ENCODE results near the gene OCLN. TPM values are rescaled to one million over a fixed set of nuclear protein-coding genes. Genes with fewer than 3 reads are reported as not detected.
"Not testable (repeated sequence)": the region's sequence is repeated elsewhere in the genome, so short reads cannot be mapped to it uniquely, and the experiment has no call there.

Gene OCLN
- total and polyA plus RNA-seq, 5 donors from 2014 or later: 0.06 to 1.4 (median 0.09) TPM; not detected in 1

DNA sequence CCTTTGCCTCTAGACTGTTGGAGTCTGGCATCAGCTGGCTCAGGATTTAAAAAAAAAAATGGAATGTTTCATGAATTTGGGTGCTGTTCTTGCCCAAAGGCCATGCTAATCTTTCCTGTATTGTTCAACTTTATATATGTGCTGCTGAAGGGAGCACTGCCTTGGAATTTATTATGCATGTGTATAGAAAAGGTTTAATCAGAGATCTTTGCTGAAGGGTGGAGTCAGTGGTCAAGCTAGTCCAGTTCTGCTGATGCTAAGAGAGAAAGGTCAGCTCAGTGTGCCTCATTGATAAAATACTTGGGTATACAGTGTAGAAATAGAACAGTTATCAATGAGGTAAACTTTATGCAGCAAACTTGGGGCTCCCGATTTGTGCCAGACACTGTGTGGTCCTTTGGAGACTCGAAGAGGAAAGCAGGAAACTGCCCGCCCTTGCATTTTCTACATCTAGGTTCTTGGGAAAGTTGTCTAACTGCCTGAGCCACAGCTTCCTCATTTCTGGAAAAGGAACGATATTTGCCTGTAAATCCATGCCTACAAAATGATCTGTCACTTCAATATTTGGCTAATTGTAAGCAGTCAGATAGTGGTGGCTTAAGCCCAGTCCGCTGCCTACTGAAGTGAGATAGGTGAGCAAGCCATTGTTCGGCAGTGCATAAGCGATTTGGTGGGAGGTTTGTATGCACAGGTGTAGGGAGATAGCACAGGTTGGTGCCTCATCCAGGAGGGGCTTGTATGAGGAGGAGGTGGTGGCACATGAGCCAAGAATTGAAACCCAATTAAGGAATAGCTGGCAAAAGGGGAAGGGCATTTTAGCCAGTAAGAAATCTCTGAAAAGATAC, 38.2 kb downstream of the OCLN start:
- ATAC-seq (ENCODE audit: low read depth in 2 of 2): no peak
- H3K36me3 Mint-ChIP-seq: no peaks in the 10 kb centered on the region
- no peak overlapping the region for H3K4me3 Mint-ChIP-seq
- H3K27me3 ChIP-seq (ENCODE audit: control insufficient read depth, insufficient read depth, low read length): peaks cover 2% of the 10 kb centered on the region
- no peaks in the 10 kb centered on the region for H3K36me3 ChIP-seq (ENCODE audit: control insufficient read depth, insufficient read depth, low read length)
- peaks cover 27% of the 10 kb centered on the region for H3K27me3 Mint-ChIP-seq
- no peak overlapping the region for H3K27ac Mint-ChIP-seq
- no peaks in the 10 kb centered on the region for H3K9me3 ChIP-seq (ENCODE audit: control insufficient read depth in 2 of 2, low read length in 2 of 2)
- H3K9me3 Mint-ChIP-seq: peaks cover 0 to 1% (median 0%) of the 10 kb centered on the region in 7 donors
- H3K4me1 ChIP-seq (ENCODE audit: control insufficient read depth, insufficient read depth, low read length, poor library complexity, severe bottlenecking): no peaks in the 10 kb centered on the region
- H3K4me1 Mint-ChIP-seq: no peaks in the 10 kb centered on the region
- H3K27ac ChIP-seq (ENCODE audit: insufficient read depth, low read length, poor library complexity, severe bottlenecking): no peak overlapping the region
- H3K4me3 ChIP-seq (ENCODE audit: low read depth, low read length): no peak overlapping the region
- no peak for DNase-seq

DNA sequence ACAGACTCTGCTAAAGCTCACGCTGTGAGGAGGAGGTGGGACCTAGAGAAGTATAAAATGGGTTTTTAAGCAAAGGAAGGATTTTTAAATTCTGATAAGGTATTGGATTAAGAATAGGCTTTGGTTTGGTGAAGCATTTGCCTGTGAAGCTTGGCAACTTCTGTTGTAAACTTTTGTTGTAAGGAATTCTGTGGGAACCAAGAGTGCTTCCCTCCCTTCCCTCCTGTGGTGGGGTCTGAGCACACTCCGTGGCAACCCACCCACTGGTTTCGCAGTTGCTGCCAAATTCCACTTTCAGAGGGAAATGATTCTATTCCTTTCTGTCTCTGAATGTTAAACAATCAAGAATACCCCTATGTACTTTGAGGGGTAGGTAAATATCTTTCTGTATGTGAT, 38.8 kb downstream of the OCLN start:
- Mint-ChIP-seq H3K36me3 (no peaks in the 10 kb centered on the region), H3K27me3 (peaks cover 25% of the 10 kb centered on the region), H3K4me1 (no peaks in the 10 kb centered on the region), H3K4me3 (no peak overlapping the region), H3K27ac (no peak overlapping the region), H3K9me3 (peaks cover 0 to 1% (median 0%) of the 10 kb centered on the region in 7 donors)
- Histone ChIP-seq H3K9me3 (ENCODE audit: control insufficient read depth in 2 of 2, low read length in 2 of 2) (no peaks in the 10 kb centered on the region), H3K4me3 (ENCODE audit: low read depth, low read length) (no peak overlapping the region), H3K4me1 (ENCODE audit: control insufficient read depth, insufficient read depth, low read length, poor library complexity, severe bottlenecking) (no peaks in the 10 kb centered on the region), H3K27ac (ENCODE audit: insufficient read depth, low read length, poor library complexity, severe bottlenecking) (no peak overlapping the region), H3K27me3 (ENCODE audit: control insufficient read depth, insufficient read depth, low read length) (no peaks in the 10 kb centered on the region), H3K36me3 (ENCODE audit: control insufficient read depth, insufficient read depth, low read length) (no peaks in the 10 kb centered on the region)
- ATAC-seq (ENCODE audit: low read depth in 2 of 2) (no peak), DNase-seq (no peak)

DNA sequence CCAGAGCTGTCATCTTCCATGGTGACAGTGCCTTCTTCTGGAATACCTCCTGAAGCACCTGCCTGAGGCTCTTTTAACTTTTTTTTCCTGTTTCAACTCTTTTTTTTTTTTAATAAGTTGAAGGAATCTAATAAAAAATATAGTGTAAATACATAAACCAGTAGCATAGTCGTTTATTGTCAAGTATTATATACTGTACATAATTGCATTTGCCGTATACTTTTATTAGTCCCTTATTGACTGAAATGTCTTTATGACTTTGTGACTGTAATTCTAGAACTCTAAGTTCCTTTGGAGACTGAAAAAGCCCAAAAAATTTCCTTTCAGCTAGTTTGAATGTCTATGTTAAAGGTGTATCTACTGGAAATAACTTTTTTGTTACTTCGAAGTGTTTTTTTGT, 45.3 kb downstream of the OCLN start:
- not testable (repeated sequence) for H3K9me3 ChIP-seq (ENCODE audit: control insufficient read depth in 2 of 2, low read length in 2 of 2); H3K36me3 ChIP-seq (ENCODE audit: control insufficient read depth, insufficient read depth, low read length); H3K27ac ChIP-seq (ENCODE audit: insufficient read depth, low read length, poor library complexity, severe bottlenecking); H3K4me3 Mint-ChIP-seq; H3K4me1 ChIP-seq (ENCODE audit: control insufficient read depth, insufficient read depth, low read length, poor library complexity, severe bottlenecking); H3K9me3 Mint-ChIP-seq; H3K27me3 ChIP-seq (ENCODE audit: control insufficient read depth, insufficient read depth, low read length); H3K36me3 Mint-ChIP-seq; H3K4me1 Mint-ChIP-seq; H3K27me3 Mint-ChIP-seq; H3K27ac Mint-ChIP-seq; H3K4me3 ChIP-seq (ENCODE audit: low read depth, low read length); DNase-seq; ATAC-seq (ENCODE audit: low read depth in 2 of 2)

DNA sequence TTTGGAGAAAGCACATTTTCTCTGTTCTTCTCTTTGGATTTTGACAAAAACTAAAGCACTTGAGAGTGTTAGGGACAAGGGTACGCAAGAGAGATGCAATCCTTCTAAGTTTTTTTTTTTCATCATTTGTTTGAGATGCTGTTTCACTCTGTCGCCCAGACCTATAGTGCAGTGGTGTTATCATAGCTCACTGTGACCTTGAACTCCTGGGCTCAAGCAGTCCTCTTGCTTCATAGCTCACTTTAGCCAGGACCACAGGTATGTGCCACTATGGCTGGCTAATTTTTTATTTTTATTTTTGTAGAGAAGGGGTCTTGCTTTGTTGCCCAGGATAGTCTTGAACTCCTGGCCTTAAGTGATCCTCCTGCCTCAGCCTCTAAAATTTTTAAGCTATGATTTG, 46.1 kb downstream of the OCLN start:
- H3K27me3 Mint-ChIP-seq; H3K27ac ChIP-seq (ENCODE audit: insufficient read depth, low read length, poor library complexity, severe bottlenecking); H3K4me1 ChIP-seq (ENCODE audit: control insufficient read depth, insufficient read depth, low read length, poor library complexity, severe bottlenecking); DNase-seq; H3K27ac Mint-ChIP-seq; H3K9me3 ChIP-seq (ENCODE audit: control insufficient read depth in 2 of 2, low read length in 2 of 2); H3K4me1 Mint-ChIP-seq; H3K36me3 ChIP-seq (ENCODE audit: control insufficient read depth, insufficient read depth, low read length); H3K36me3 Mint-ChIP-seq; ATAC-seq (ENCODE audit: low read depth in 2 of 2); H3K9me3 Mint-ChIP-seq; H3K4me3 ChIP-seq (ENCODE audit: low read depth, low read length); H3K27me3 ChIP-seq (ENCODE audit: control insufficient read depth, insufficient read depth, low read length); H3K4me3 Mint-ChIP-seq: not testable (repeated sequence)

DNA sequence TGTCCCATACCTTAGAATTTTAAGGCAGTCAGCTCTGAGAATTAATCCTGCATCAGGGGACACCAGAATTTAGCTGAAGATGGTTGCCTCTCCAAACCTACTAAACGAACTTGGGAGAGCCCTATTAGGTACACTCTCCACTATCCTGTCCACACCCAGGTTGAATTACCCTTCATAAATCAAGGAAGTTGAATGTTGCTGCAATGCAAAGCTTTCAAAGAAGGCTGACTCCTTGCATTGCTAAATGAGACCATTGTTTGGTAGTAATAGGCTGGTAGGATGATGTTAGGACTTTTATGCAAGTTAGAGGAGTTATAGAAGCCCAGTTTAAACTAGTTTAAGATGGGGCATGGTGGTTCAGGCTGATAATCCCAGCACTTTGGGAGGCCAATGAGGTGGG, 48.8 kb downstream of the OCLN start:
- H3K4me1 Mint-ChIP-seq; H3K4me3 Mint-ChIP-seq; H3K9me3 Mint-ChIP-seq; H3K27me3 Mint-ChIP-seq; H3K4me1 ChIP-seq (ENCODE audit: control insufficient read depth, insufficient read depth, low read length, poor library complexity, severe bottlenecking); H3K36me3 ChIP-seq (ENCODE audit: control insufficient read depth, insufficient read depth, low read length); ATAC-seq (ENCODE audit: low read depth in 2 of 2); H3K27ac ChIP-seq (ENCODE audit: insufficient read depth, low read length, poor library complexity, severe bottlenecking); H3K36me3 Mint-ChIP-seq; H3K9me3 ChIP-seq (ENCODE audit: control insufficient read depth in 2 of 2, low read length in 2 of 2); H3K27ac Mint-ChIP-seq; H3K4me3 ChIP-seq (ENCODE audit: low read depth, low read length); H3K27me3 ChIP-seq (ENCODE audit: control insufficient read depth, insufficient read depth, low read length); DNase-seq: not testable (repeated sequence)

DNA sequence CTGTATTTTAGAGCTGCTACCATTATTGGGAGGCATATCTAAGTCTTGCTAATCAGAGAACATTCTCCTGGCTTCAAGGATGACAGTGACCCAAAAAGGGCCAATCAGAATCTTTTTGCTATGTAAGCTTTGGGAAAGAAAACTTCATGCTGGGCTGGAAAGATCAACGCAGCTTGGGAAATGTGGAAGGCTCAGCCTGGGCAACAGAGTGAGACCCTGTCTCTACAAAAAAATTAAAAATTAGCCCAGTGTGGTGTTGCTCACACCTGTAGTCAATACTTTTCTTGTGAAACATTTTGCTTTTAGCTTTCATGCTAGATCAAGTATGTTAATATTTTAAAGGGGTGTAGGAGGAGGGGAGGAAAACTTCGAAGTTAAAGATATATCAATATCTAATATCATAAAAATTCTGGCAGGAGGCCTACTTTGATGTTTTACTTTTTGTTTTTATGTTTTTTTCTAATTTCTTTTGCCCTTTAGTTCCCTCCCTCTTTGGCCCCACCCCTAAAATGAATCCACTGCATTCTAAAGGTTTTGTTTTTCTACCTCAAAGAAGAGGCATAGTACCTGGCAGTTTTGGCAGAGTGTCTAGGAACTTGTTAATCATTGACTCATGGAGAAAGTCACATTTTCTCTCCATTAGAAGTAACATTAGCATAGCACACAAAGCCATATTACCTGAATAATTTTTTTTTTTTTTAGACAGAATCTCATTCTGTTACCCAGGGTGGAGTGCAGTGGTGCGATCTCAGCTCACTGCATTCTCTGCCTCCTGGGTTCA, 50.4 kb downstream of the OCLN start:
- H3K36me3 Mint-ChIP-seq; H3K27ac Mint-ChIP-seq; H3K27me3 ChIP-seq (ENCODE audit: control insufficient read depth, insufficient read depth, low read length); ATAC-seq (ENCODE audit: low read depth in 2 of 2); H3K4me3 Mint-ChIP-seq; H3K27me3 Mint-ChIP-seq; H3K4me1 ChIP-seq (ENCODE audit: control insufficient read depth, insufficient read depth, low read length, poor library complexity, severe bottlenecking); H3K36me3 ChIP-seq (ENCODE audit: control insufficient read depth, insufficient read depth, low read length); H3K9me3 ChIP-seq (ENCODE audit: control insufficient read depth in 2 of 2, low read length in 2 of 2); DNase-seq; H3K27ac ChIP-seq (ENCODE audit: insufficient read depth, low read length, poor library complexity, severe bottlenecking); H3K9me3 Mint-ChIP-seq; H3K4me1 Mint-ChIP-seq; H3K4me3 ChIP-seq (ENCODE audit: low read depth, low read length): not testable (repeated sequence)

DNA sequence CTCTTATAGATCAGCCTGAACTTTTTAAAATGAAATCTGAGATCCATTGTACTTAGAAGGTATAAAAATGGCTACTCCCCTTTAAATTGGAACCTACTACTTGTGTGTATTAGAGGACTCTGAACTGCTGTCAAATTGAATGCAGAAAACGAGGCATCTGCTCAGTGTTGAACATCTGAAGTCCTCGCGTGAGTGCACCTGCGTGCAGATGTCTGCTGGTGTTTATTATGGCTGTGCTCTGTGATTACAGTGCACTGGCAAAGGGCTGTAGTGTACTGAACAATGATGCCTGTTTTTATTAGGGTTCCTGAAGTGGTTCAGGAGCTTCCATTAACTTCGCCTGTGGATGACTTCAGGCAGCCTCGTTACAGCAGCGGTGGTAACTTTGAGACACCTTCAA, 52.0 kb downstream of the OCLN start:
- DNase-seq; H3K36me3 ChIP-seq (ENCODE audit: control insufficient read depth, insufficient read depth, low read length); H3K4me1 ChIP-seq (ENCODE audit: control insufficient read depth, insufficient read depth, low read length, poor library complexity, severe bottlenecking); H3K36me3 Mint-ChIP-seq; H3K4me3 Mint-ChIP-seq; H3K27me3 ChIP-seq (ENCODE audit: control insufficient read depth, insufficient read depth, low read length); H3K27me3 Mint-ChIP-seq; ATAC-seq (ENCODE audit: low read depth in 2 of 2); H3K4me1 Mint-ChIP-seq; H3K27ac ChIP-seq (ENCODE audit: insufficient read depth, low read length, poor library complexity, severe bottlenecking); H3K9me3 Mint-ChIP-seq; H3K4me3 ChIP-seq (ENCODE audit: low read depth, low read length); H3K27ac Mint-ChIP-seq; H3K9me3 ChIP-seq (ENCODE audit: control insufficient read depth in 2 of 2, low read length in 2 of 2): not testable (repeated sequence)

DNA sequence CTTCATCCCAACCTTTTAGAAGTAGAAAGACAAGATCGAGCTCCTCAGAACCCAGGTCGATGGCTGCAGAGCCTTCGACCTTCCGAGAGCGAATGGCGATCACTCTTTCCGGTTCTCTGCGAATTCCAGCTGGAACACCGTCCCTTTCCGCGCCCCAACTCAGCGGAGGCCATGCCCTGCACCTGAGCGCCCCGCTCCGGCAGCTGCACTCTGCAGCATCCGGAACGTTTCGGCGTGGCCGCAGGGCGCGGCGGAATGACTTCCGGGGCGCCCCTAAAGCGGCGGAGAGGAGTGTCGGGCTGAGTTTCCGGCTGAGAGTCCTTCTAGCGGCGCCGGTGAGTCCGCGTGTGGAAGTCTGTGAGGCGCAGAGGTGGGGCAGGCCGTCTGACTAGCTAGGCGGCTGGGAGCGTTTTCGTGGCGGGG, 67.3 kb downstream of the OCLN start, which contains the start of gene GTF2H2C:
Gene GTF2H2C (plus strand): TSS at position 284 of the 423 bp plus-strand sequence. CDS start 4,942 bp downstream, outside the sequence.
- not testable (repeated sequence) for H3K4me1 Mint-ChIP-seq; H3K9me3 ChIP-seq (ENCODE audit: control insufficient read depth in 2 of 2, low read length in 2 of 2); H3K4me1 ChIP-seq (ENCODE audit: control insufficient read depth, insufficient read depth, low read length, poor library complexity, severe bottlenecking); H3K9me3 Mint-ChIP-seq; H3K27ac ChIP-seq (ENCODE audit: insufficient read depth, low read length, poor library complexity, severe bottlenecking); H3K27me3 ChIP-seq (ENCODE audit: control insufficient read depth, insufficient read depth, low read length); H3K36me3 ChIP-seq (ENCODE audit: control insufficient read depth, insufficient read depth, low read length); H3K27me3 Mint-ChIP-seq; H3K36me3 Mint-ChIP-seq
- DNase-seq (peak; percentile 63 to 84 (median 75)), ATAC-seq (ENCODE audit: low read depth in 2 of 2) (peak; percentile 99 to 100)
- Mint-ChIP-seq H3K4me3 (peak within 1 kb of the TSS; percentile 90 to 96 (median 94)), H3K27ac (peak within 1 kb of the TSS; percentile 43 to 94 (median 81))
- peak within 1 kb of the TSS; percentile 68 for H3K4me3 ChIP-seq (ENCODE audit: low read depth, low read length)
